ENCODE data around the gene MOBP. TPM values are rescaled to one million over a fixed set of nuclear protein-coding genes. Genes with fewer than 3 reads are reported as not detected.
A peak's percentile ranks its signal among the peaks of the same experiment; 100 is the strongest.

Gene MOBP
- total RNA-seq, 2 donors from 2014 or later: not detected

GRCh38 chr3:39540162-39540921, 72.9 kb downstream of the MOBP start:
- Histone ChIP-seq H3K27me3 (replicated peaks; ENCODE audit: insufficient read depth) (no peaks in the 10 kb centered on the region), H3K4me3 (no peak overlapping the region), H3K4me1 (ENCODE audit: control insufficient read depth in 1 of 2, low read depth in 2 of 2) (no peaks in the 10 kb centered on the region), H3K9me3 (no peaks in the 10 kb centered on the region), H3K27ac (no peak overlapping the region), H3K36me3 (no peaks in the 10 kb centered on the region)
- ATAC-seq (ENCODE audit: insufficient number of reproducible peaks, low FRiP score, low read depth) (no peak), DNase-seq (ENCODE audit: low spot score) (no peak)
- TF ChIP-seq, protein P1, sequence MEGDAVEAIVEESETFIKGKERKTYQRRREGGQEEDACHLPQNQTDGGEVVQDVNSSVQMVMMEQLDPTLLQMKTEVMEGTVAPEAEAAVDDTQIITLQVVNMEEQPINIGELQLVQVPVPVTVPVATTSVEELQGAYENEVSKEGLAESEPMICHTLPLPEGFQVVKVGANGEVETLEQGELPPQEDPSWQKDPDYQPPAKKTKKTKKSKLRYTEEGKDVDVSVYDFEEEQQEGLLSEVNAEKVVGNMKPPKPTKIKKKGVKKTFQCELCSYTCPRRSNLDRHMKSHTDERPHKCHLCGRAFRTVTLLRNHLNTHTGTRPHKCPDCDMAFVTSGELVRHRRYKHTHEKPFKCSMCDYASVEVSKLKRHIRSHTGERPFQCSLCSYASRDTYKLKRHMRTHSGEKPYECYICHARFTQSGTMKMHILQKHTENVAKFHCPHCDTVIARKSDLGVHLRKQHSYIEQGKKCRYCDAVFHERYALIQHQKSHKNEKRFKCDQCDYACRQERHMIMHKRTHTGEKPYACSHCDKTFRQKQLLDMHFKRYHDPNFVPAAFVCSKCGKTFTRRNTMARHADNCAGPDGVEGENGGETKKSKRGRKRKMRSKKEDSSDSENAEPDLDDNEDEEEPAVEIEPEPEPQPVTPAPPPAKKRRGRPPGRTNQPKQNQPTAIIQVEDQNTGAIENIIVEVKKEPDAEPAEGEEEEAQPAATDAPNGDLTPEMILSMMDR (IDR thresholded peaks at IDR 0.05): no peak

GRCh38 chr3:39541442-39541841, 74.0 kb downstream of the MOBP start:
- no peak for ATAC-seq (ENCODE audit: insufficient number of reproducible peaks, low FRiP score, low read depth)

DNA sequence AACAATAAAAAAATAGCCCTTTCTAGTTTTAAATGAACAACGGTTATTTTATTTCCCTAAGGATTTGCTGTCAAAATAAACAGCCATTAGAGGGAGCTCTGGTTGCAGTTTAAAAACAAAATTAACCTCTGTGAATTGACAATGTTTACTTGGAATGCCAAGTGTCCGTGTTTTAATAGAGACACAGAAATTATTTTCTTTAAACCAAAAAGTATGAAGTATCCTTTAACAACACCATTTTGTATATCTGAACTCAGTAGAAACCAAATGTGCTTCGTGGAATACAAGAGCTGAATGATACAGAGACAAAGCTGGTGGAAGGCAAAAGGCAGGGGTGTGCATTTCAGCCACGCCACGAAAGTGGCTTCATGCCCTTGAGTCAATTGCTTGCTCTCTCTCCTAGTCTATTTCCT, 74.4 kb downstream of the MOBP start:
- H3K27ac ChIP-seq: no peak overlapping the region
- peak overlapping the region; percentile 39 for H3K4me3 ChIP-seq
- no peaks in the 10 kb centered on the region for H3K4me1 ChIP-seq (ENCODE audit: control insufficient read depth in 1 of 2, low read depth in 2 of 2)
- DNase-seq (ENCODE audit: low spot score): no peak
- TF ChIP-seq, protein P1 (IDR thresholded peaks at IDR 0.05): no peak
- no peaks in the 10 kb centered on the region for H3K9me3 ChIP-seq
- H3K36me3 ChIP-seq: no peaks in the 10 kb centered on the region
- H3K27me3 ChIP-seq (replicated peaks; ENCODE audit: insufficient read depth): no peaks in the 10 kb centered on the region
- ATAC-seq (ENCODE audit: insufficient number of reproducible peaks, low FRiP score, low read depth): no peak

More at GRCh38 chr3:39541442-39541841, 74.0 kb downstream of the MOBP start:
- DNase-seq (ENCODE audit: low spot score): no peak
- TF ChIP-seq, protein P1 (IDR thresholded peaks at IDR 0.05): no peak
- Histone ChIP-seq H3K27me3 (replicated peaks; ENCODE audit: insufficient read depth) (no peaks in the 10 kb centered on the region), H3K4me3 (no peak overlapping the region), H3K9me3 (no peaks in the 10 kb centered on the region), H3K36me3 (no peaks in the 10 kb centered on the region), H3K4me1 (ENCODE audit: control insufficient read depth in 1 of 2, low read depth in 2 of 2) (no peaks in the 10 kb centered on the region), H3K27ac (no peak overlapping the region)

DNA sequence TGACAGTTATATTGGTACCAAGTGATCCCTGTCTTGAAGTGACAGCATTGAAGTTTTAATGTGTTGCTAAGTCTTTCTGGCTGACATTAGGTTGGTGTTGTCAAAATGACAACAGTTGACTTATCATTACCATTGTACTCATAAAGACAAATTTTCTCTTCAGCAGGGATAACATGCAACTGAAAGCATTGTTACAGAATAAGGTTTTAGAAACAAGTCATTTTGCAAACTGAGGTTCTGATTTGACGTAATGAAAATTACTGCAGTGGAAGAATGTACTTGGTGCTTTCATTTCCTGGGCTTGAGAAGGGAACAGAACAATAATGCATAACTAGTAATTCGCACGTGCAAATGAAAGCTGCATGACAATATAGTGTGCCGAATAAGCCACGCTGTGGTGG, 75.1 kb downstream of the MOBP start:
- H3K27ac ChIP-seq: no peak overlapping the region
- H3K9me3 ChIP-seq: no peaks in the 10 kb centered on the region
- TF ChIP-seq, protein P1 (IDR thresholded peaks at IDR 0.05): no peak
- H3K4me3 ChIP-seq: no peak overlapping the region
- no peak for DNase-seq (ENCODE audit: low spot score)
- no peaks in the 10 kb centered on the region for H3K27me3 ChIP-seq (replicated peaks; ENCODE audit: insufficient read depth)
- no peaks in the 10 kb centered on the region for H3K36me3 ChIP-seq
- no peaks in the 10 kb centered on the region for H3K4me1 ChIP-seq (ENCODE audit: control insufficient read depth in 1 of 2, low read depth in 2 of 2)
- no peak for ATAC-seq (ENCODE audit: insufficient number of reproducible peaks, low FRiP score, low read depth)

DNA sequence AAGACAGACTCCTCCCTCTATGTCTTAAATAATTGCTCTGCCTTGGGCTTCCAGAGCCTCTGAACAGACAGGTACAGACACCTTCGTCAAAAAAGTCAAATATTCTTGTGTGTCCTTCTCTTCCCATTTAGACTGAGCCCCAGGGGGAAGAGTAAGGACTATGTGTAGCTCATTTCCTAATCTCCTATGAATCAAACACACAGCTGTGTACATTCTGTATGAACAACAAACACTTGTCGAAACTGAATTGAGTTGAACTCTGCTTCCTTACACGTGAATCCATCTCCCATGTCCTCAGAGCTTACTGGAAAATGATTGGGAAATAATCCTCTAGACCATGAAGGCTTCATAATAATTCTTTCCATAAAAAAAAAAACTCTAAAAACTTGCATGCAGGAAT, 80.8 kb downstream of the MOBP start:
- ATAC-seq (ENCODE audit: insufficient number of reproducible peaks, low FRiP score, low read depth) (no peak), DNase-seq (ENCODE audit: low spot score) (no peak)
- H3K27me3 ChIP-seq (replicated peaks; ENCODE audit: insufficient read depth): no peaks in the 10 kb centered on the region
- H3K27ac ChIP-seq: no peak overlapping the region
- no peaks in the 10 kb centered on the region for H3K4me1 ChIP-seq (ENCODE audit: control insufficient read depth in 1 of 2, low read depth in 2 of 2)
- no peak overlapping the region for H3K4me3 ChIP-seq
- H3K9me3 ChIP-seq: no peaks in the 10 kb centered on the region
- no peaks in the 10 kb centered on the region for H3K36me3 ChIP-seq
- TF ChIP-seq, protein P1 (IDR thresholded peaks at IDR 0.05): no peak
